ENCODE data around the gene ZNF616.

DNA sequence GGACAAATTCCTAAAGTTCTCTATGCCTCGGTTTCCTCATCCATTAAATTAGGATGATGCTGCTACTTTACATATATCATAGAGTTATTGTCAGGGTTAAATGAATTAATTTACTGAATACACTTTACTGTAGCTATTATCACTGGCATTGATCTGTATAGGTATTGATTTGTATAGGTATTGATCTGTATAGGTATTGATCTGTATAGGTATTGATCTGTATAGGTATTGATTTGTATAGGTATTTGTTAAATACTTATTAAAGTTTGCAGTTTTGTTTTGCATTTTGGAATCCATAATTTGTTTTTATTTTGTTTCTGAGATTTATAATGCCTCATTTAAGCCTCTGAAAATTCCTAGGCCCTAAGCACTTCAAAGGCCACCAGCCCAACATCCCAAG is 47.7 kb upstream of the ZNF616 start:
- TF ChIP-seq, protein P1, sequence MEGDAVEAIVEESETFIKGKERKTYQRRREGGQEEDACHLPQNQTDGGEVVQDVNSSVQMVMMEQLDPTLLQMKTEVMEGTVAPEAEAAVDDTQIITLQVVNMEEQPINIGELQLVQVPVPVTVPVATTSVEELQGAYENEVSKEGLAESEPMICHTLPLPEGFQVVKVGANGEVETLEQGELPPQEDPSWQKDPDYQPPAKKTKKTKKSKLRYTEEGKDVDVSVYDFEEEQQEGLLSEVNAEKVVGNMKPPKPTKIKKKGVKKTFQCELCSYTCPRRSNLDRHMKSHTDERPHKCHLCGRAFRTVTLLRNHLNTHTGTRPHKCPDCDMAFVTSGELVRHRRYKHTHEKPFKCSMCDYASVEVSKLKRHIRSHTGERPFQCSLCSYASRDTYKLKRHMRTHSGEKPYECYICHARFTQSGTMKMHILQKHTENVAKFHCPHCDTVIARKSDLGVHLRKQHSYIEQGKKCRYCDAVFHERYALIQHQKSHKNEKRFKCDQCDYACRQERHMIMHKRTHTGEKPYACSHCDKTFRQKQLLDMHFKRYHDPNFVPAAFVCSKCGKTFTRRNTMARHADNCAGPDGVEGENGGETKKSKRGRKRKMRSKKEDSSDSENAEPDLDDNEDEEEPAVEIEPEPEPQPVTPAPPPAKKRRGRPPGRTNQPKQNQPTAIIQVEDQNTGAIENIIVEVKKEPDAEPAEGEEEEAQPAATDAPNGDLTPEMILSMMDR (IDR thresholded peaks at IDR 0.05) = no peak
- no peak for TF ChIP-seq POLR2AphosphoS5 (IDR thresholded peaks at IDR 0.05)
- no peak for TF ChIP-seq POLR2A (IDR thresholded peaks at IDR 0.05)
